KBM-7 (cell line): ENCODE measurements around the gene FAM53B.

Experiments
- DNase-seq: peaks from one replicate; pipeline ENCODE4 v3.0.0-alpha.2; 2015
- in situ Hi-C: fragments of 300-500 bp; cut with MboI; formaldehyde crosslinking; loops from 2 replicates; pipeline ENCODE4 v1.14.3; 2020; ENCODE audit warnings: low sequenced_read_pairs, low pct_unique_long_range_greater_than_20kb, mixed read lengths

Gene FAM53B

DNA sequence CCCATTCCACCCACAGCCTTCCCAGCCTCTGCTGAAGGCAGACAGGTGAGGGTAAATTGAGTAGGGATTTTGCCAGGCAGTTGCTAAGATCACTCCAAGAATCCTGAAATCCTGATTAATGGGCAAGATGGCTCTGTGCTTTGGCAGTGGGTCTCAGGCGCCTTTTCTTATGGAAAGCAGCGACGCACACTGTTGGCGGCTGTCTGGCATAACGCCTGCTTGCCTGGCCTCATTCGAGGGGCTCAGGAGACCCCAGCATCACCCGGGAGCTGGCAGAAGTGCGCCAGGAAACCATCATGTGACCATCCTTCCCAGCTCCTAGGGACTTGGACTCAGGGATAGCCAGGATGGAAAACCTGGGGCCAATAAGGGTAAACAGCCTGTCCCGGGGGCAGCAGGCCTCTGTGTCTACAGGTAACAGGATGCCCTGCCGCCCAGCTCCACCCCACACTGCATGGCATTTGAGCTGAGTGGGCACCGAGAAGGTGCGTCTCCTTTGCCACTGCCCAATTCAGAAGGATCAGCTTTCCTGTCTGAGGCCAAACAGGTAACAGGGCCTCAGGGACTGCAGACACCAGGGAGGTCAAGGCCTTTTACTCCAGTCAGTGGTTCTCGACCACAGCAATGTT is 98.6 kb downstream of the FAM53B start:
- in situ Hi-C loops = no loop called here
- no peak for DNase-seq

DNA sequence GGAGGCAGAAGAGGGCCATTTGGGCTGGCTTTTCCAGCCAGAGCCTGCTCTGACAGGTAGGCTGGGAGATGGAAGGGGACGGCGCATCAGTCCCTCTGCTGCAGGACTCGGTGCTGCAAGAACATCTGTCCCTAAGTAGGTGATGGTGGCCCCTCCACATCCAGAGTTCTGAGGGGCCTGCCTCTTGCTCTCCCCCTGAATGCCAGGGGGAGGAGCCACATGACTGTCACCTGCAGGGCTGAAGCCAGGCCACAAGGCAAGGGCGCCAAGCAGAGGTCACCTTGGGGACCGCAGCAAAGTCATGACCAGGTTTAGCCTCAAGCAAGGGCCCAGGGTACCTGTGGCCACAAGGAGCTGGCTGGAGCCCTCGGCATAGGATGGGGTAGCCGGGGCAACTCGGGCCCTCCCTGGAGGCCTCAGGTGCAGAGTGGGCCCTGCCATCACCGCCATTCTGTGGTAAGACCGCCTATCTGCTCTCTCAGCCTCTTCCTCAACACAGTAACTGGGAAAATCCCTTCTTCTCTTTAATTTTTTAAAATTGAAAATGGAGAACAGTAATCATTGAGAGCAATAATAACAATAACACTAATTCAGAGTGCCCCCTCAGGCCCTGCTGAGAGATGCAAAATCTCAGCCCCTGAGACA is 99.3 kb downstream of the FAM53B start:
- DNase-seq = no peak

DNA sequence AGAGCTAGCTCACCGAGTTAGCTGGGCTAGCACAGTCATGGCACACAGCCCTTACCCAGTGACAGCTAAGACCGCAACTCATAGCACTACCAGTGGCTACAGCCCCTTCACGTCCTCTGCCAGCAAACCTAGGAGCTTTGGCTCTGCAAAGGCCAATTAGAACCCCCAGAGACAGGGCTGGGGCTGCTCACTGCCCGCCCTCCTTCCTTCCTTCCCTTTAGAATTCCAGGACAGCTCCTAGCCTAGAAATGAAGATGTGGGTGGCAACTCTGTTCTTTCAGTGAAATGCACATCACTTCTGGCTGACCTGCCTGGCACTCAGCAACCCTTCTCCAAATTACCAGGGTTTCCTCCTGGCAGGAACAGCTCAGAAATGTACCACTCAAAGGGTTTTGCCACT is 99.9 kb downstream of the FAM53B start:
- in situ Hi-C loops = no loop called here
- no peak for DNase-seq

More for the DNA sequence above, 99.3 kb downstream of the FAM53B start:
- in situ Hi-C loops = no loop called here

DNA sequence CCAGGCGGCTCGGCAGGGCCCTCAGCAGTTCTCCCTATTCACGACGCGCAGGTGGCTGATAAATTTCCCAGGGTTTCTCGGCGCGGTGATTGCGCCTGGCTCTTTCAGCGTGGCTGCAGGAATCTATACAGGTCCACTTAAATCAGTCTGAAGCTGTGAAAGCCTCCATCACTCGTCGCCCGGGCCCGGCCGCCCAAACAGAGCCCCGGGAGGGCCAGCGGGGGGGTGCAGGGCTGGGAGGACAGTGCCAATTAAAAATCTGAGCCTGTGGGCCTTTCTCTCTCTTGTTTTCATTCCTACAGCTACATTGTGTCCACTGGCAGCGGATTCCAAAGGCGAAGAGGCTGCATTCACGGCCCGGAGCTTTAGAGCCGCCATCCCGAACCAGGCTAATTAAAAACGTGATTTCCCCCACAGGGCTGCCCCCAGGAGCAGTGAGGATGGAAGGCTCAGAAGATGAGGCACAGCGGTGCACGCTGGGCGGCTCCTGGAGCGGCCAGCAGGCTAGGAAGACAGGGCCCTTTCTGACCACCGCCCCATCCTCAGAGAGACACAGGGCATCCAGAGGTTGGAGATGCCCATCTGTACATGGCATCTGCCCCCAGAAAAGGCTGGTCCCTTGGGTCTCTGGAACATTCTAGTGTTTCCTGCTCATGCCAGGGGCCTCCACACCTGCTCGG is 100.7 kb downstream of the FAM53B start:
- no peak for DNase-seq

DNA sequence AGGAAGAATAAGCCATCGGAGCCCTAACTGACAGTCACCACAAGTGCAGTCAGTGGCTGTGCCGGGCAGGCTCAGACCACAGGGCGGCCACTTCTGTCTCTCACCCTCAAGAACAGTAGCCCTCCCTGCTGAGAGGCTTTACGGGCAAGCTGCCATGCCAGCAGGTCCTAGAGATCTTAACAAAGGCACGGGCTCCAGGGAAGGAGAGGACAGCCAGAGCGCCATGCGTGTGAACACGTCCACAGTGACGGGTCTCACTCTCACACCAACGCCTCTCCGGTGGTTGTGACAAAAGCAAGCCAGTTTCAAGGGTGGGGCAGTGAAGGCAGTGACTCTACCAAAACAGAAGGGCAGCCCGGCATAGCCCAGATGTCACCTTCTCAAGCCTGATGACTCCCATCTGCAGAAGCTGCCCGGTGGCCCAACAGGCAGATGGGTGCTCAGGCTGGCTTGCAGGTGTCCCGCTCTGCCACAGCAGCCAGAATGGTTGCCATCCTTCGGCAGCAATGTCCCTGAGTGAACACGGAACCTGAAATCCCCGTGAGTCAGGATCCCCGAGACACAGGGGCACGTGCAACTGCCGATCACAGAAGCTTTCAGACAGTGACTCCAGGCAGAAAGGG is 102.0 kb downstream of the FAM53B start:
- in situ Hi-C loops = no loop called here
- no peak for DNase-seq

More for the DNA sequence above, 100.7 kb downstream of the FAM53B start:
- in situ Hi-C loops = no loop called here

DNA sequence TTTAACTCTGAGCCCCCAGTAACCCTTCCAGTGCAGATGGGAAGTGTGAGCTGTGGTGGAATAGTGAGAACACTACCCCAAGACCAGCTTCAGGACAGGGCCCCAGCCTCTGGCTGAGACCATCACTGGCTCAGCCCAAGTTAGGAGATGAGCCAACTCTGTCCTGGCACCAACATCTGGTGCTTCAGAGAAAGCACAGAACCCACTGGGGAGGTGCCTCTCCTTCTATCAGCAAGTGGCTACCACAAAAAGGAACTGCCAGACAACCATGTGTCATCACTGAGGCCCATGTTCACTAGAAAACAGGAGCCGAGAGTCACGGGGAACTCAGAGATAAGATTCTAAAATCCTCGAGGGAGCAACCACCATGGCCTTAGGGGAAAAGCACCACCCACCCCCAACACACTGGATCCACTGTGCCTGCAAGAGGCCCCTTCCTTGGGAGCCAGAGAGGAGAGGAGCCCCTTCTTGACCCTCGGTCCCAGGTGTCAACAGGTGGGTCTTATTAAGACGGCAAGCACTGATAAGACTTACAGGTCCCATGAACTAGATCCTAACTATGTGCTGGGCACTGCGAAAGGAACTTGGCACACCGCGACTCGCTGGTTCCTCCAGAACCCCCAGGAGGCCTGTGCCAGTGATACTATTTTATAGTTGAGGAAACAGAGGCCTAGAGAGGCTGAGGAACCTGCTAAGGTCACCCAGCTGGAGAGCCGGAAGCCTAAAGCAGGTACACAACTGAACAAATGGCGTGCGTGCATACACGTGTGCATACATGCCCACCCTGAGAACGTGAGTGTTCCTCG is 102.7 kb downstream of the FAM53B start:
- DNase-seq = peak; percentile 85
- in situ Hi-C loops = no loop called here

DNA sequence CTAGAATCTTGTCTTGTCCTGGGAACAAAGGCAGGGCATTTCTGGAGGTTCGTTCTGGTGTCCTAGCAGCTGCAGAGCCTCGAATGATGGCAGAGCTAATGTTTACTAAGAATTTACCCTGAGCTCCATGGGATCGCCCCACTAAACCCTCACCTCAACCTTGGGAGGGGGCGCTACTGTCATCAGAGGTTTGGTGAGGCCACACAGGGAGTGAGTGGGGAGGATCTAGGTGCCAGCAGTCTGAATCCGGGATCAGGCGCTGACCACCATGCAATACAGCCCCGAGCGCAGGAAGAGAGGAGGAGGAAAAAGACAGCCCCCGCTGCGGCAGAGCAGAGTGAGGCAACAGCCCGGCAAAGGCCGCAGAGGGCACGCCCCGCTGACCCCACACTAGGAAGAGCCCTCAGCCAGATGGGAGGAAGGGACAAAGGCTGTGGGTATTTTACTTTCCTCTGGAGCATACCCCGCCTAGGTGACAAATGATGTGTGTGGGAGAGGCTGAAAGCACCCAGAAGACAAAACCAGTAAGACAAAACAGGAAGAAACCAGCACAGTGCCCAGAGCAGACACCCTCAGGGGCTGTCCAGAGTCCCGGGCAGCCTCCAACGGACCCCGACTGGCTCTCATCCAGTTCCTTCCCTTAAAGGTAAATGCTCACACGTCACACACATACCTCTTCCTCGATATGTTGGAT is 103.5 kb downstream of the FAM53B start:
- peak; percentile 91 for DNase-seq
- in situ Hi-C loops = no loop called here

DNA sequence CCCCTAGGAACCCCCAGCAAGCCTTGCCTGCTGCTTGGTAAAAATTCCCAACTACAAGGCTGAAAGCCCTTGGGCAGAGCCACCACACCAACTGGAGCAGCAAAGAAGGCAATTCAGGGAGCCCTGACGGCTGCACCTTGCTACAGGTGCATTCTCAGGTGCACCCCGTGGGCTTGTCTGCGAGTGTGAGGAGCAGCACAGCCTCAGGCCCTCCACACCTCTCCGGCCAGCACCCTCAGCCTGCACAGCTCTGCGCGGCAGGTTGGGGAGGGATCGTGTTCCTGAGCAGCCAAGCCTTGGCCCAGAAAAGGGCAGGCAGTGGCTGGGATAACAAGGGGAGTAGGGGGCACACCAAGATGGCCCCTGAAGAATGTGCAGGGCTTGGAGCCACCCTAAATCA is 104.1 kb downstream of the FAM53B start:
- no peak for DNase-seq
- in situ Hi-C loops = no loop called here

DNA sequence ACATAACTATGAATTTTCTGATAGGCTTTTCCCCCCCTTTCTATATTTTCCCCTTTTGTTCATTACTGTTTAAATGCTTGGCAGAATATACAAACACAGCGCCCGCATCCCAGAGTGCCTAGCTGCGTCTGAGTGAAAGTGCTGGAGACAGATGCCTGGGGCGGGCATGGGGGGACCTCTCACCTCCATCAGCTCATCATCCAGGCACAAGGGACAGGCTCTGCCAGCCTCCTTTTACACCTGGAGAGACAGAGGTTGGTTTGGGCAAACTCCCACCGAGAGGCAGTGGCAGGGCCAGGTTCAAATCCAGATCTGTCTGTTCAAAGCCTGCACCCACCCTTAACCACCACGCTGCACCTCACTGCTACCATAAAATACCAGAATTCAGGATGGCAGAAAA is 104.5 kb downstream of the FAM53B start:
- in situ Hi-C loops = no loop called here
- DNase-seq = no peak

DNA sequence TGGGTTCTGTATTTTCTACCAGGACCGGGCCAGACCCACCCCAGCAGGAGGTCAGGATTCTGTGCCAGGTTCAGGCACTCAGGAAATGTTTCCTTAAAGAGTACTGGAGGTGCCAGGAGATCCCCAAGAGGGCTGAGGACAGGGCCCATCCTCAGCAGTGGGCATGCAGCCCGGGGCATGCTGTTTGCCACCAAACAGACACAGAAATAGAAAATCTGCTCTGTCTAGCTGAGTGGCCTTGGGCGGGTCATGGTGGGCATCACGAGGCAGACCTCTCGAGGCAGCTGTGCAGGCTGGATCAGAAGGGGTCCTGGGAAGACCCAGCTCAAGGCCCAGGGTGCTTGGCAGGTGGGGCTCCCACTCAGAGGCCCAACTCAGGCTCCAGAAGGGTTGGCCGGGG is 105.0 kb downstream of the FAM53B start:
- in situ Hi-C loops = no loop called here

DNA sequence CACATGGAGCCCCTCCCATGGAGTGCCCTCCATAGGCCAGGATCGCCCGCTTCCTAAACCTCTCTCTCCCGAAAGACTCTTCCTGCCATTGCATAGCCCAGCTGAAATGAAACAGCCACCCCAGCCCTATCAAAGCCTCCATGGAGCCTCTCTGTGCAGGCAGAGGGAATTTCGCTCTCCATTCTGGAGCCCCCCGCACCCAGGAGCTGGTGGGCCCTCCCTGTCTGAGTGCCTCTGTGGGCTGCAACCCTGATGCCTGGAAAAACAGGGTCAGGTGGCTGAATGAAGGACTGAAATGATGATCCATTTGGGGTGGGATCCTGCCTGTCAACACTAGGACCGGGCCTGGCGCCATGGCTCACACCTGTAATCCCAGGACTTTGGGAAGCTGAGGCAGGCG is 106.4 kb downstream of the FAM53B start:
- no peak for DNase-seq
- in situ Hi-C loops = no loop called here

More for the DNA sequence above, 105.0 kb downstream of the FAM53B start:
- DNase-seq = no peak

DNA sequence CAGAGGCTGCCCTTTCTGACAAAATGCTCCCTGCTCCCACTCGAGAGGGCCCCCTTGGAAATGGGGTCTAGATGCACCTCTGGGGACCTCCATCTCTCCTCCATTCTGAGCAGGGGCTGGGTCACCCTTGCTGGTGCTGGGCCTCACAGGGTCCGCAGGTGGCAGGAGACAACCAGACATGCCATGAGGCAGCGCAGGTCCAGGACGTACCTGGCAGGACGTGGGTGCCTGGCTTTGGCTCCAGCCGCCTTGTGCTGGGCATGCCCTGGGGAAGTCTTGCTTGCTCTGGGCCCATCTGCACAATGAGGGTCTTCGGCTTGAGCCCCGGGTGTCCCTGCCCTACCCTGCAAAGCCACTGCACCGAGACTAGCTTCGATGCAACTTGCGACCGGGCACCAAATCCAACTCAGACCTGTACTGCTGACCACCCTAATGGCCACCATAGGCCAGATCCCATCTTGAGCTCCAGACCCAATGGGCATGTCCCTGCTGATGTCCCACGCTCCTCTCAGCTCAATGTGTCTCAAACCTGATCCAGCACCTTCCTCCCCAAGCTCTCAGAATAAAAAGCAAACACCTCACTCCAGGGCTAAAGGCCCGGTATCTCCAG is 107.0 kb downstream of the FAM53B start:
- in situ Hi-C loops = no loop called here

DNA sequence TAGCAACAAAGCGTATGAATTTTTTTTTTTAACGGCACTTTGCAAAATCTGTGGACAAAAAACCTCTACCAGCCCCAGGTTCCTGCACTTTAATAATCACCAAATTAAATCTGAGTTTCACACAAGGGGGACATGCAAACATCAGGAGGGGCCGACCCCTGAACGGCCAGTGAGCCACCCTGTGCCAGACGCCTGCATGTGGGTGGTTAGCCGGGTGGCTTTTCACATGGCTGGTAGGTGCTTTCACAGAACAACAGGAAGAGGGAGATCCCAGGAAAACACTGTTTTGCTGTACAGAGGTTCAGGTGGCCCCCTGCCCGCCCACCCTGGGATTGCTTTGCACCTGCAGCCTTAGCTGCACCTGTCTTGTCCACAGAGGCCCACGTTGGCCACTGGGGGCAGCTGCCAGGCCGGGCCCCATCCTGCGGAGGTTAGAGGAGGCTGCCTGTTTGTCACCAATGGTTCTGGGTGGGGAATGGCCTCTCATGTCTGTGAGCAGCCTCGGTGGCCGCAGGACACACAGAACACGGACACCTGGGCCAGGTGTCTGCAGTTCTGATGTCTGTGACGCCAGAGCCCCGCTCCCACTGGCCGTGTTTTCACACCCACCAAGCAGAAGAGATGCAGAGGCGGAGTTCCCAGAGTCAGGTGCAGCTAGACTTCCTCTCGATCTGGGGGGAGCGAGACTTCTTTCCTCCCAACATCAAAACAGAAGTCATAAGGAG is 107.7 kb downstream of the FAM53B start:
- no peak for DNase-seq
- in situ Hi-C loops = no loop called here

More for the DNA sequence above, 107.0 kb downstream of the FAM53B start:
- DNase-seq = no peak

DNA sequence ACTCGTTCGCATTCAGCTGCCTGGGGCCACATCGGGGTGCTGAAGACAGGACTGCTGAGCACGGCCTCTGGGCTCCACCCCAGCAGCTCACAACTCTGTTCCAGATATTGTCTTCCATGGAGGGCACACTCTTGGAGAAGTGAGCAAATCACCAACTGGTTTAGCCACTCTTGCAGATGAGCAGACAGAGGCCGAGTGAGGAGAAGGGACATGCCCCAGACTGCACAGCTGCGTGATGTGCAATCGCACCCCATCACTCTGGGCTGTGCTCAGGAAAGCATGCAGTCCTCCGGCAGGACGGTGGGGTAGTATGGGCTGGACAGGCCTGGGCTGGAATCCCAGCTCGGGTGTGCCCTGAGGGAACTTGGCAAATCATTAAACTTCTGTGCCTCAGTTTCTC is 111.6 kb downstream of the FAM53B start:
- in situ Hi-C loops = no loop called here
- DNase-seq = no peak

DNA sequence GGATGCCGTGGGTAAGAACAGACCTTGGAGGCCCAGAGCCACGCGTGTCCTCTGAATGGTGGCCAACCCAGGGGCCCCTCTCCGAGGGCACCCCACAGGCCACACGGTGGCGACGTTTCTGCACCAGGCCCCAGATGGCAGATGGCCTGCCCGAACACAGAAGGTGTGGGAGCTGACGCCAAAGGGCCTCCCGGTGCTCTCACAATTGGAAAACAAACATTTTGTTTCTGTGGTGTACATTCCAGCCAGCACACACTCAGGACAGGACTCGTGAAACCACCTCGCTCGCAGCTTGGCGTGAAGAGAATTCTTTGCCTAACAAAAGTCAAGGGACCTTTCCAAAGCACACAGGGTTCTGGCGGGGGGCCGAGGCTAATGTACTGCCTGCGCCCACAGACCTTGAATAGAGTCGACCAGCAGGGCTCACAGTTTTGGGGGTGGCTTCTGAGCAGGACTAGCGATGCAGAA is 112.1 kb downstream of the FAM53B start:
- DNase-seq = peak; percentile 40
- in situ Hi-C loops = no loop called here

DNA sequence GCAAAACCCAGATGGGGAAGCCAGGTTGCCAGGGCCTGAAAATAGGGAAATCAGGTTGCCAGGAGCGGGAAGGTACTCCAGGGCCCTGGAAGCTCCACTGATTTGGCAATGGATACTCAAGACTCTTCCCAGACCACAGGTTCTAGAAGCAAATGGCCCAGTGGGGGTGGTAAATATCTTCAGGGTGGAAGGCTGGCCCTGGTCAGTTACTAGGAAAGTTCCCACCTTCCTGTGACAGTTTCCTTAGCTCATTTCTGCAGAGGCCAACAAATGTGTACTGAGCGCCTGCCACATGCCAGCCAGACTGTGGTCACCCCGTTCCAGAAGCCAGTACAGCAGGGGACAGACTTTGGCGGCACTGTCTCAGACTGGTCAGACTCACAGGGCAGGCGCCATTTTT is 113.6 kb downstream of the FAM53B start:
- DNase-seq = no peak
- in situ Hi-C loops = no loop called here

DNA sequence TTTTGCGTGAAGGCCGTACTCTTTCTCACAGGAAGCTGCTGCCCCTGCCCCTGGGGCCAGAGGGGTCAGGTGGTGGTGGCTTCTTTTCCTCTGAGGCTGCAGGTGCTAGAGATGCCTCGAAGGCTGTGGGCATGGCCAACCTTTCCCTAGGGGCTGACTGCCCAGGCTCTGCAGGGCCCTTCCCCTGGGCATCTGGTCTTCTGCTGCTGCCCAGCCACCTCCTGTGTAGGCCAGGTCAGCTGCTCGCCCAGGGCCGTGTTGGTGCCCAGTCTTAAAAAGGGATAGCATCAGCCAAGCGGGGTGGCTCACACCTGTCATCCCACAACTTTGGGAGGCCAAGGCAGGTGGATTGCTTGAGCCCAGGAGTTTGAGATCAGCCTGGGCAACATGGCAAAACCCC is 114.3 kb downstream of the FAM53B start:
- in situ Hi-C loops = no loop called here
- DNase-seq = no peak

DNA sequence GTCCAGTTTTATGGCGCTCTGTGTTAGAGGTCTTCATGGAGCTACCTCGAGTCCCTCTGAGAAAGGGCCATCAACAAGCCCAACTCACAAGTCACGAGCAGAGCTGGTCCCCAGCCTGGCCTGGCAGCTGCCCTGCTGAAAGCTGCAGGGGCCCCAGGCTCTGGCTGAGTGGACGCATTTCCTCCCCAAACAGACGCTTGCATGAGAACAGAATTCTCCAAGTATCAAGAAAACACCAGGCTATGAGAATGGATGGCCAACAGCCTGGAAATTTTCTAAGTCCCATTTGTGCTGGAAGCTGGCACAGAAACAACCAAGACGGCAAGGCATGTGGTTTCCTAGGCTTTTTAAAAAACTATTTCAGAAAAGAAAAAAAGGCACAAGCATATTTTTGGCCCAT is 114.8 kb downstream of the FAM53B start:
- DNase-seq = no peak
- in situ Hi-C loops = no loop called here
